GDM1 (cell line): ENCODE data around the gene ZNF528.

Source experiments
- DNase-seq: peaks from one replicate; lab custom pipeline; 2025; lab: John Stamatoyannopoulos, UW

ZNF528 gene

GRCh38 chr19:52397310-52398080, at the start of gene ZNF528:
ZNF528 (plus strand) TSS chr19:52397849; CDS start chr19:52402014, 4,165 bp downstream.
- no peak for DNase-seq

GRCh38 chr19:52351512-52351911, 46.1 kb upstream of the ZNF528 start:
- no peak for DNase-seq

GRCh38 chr19:52366414-52366824, 31.2 kb upstream of the ZNF528 start:
- DNase-seq = no peak

GRCh38 chr19:52369559-52370340, 27.9 kb upstream of the ZNF528 start, which contains the start of gene ZNF880:
ZNF880 (plus strand) TSS chr19:52369923; CDS start chr19:52369966, 43 bp downstream.
- DNase-seq = no peak

- DNase-seq = no peak
Observed at GRCh38 chr19:52370341-52370710, 27.3 kb upstream of the ZNF528 start.

GRCh38 chr19:52391135-52391534, 6.5 kb upstream of the ZNF528 start:
- DNase-seq = no peak

GRCh38 chr19:52398081-52398441, 412 bp downstream of the ZNF528 start:
- no peak for DNase-seq

- no peak for DNase-seq
Observed at GRCh38 chr19:52410276-52410675, 12.6 kb downstream of the ZNF528 start.

GRCh38 chr19:52415711-52416110, 18.1 kb downstream of the ZNF528 start:
- DNase-seq = no peak

GRCh38 chr19:52428937-52429336, 31.3 kb downstream of the ZNF528 start, which contains the start of gene ZNF534:
ZNF534 (plus strand) TSS chr19:52429148; CDS start chr19:52431475, 2,327 bp downstream.
- DNase-seq = no peak

GRCh38 chr19:52442179-52442578, 44.5 kb downstream of the ZNF528 start:
- DNase-seq = no peak

GRCh38 chr19:52444506-52444905, 46.9 kb downstream of the ZNF528 start:
- no peak for DNase-seq

- no peak for DNase-seq
Observed at GRCh38 chr19:52451241-52451640, 53.6 kb downstream of the ZNF528 start.

- DNase-seq = no peak
Observed at GRCh38 chr19:52453324-52454094, 55.9 kb downstream of the ZNF528 start, which contains the start of gene ZNF578. ZNF578 (plus strand) TSS chr19:52453553; CDS start chr19:52501846, 48,293 bp downstream.

GRCh38 chr19:52464798-52465470, 67.3 kb downstream of the ZNF528 start:
- no peak for DNase-seq
